PFSK-1 (cell line): ENCODE data around the gene RPP30.

ENCODE experiments used
- FOXP2 ChIP-seq: optimal IDR thresholded peaks from 2 replicates; pipeline ENCODE3; 2011; ENCODE audit warnings: borderline replicate concordance, control low read depth, inconsistent platforms; ENCODE audit not compliant: insufficient read depth; ENCODE audit errors: extremely low read length, extremely low read depth
- POLR2AphosphoS5 ChIP-seq: IDR thresholded peaks from 2 replicates; pipeline ENCODE4 v1.6.1; 2012; ENCODE audit warnings: low read depth, mild to moderate bottlenecking, control low read depth, low read length, moderate library complexity
- REST ChIP-seq, 2 experiments: IDR thresholded peaks; 2 replicates each; pipeline versions ENCODE4 v1.6.1 to v1.8.0; 2011 to 2012; ENCODE audit warnings: low read depth in 2 of 2, low read length in 2 of 2, control low read depth in 1 of 2, inconsistent platforms in 1 of 2, mild to moderate bottlenecking in 1 of 2, moderate library complexity in 1 of 2; ENCODE audit not compliant: insufficient read depth in 1 of 2
- SIN3A ChIP-seq: IDR thresholded peaks from 2 replicates; pipeline ENCODE4 v1.6.1; 2012; ENCODE audit warnings: mild to moderate bottlenecking, low read length, moderate library complexity, borderline replicate concordance; ENCODE audit not compliant: insufficient read depth
- TAF1 ChIP-seq: IDR thresholded peaks from 2 replicates; pipeline ENCODE4 v1.6.1; 2012; ENCODE audit warnings: low read length, control low read depth, borderline replicate concordance; ENCODE audit not compliant: insufficient read depth

DNA sequence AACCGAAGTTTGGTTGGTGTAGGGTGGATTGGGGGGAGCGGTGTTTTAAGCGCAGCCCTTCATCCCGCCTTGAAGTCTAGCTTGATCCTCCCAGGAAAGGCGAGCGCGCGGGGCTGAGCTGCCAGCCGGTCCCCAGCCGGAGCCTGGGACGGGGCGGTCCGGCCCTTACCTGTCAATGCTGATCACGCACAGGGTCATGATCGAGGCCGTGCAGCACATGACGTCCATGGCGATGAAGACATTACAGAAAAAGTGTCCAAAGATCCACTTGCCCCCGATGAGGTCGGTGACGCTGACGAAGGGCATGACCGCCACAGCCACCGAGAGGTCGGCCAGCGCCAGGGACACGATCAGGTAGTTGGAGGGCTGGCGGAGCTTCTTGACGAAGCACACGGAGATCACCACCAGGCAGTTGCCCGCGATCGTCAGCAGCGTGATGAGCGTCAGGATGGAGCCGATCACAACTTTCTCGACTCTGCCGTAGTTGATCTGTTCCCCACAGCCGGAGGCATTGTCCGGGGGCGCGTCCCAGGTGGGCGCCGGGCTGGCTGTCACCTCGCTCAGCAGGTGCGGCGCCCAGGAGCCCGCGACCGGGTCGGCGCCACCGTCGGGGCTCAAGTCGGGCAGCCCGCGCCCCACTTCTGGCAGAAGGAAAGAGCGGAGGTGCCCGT is 14.7 kb upstream of the RPP30 start:
- TF ChIP-seq SIN3A: no peak
- no peak for TF ChIP-seq POLR2AphosphoS5
- TF ChIP-seq REST (IDR thresholded peaks at IDR 0.05; ENCODE audit: insufficient read depth in 1 of 2, low read depth in 2 of 2, low read length in 2 of 2): no peak
- TF ChIP-seq TAF1: no peak
- TF ChIP-seq FOXP2: no peak
